Body of pancreas (tissue), 4 donors: ENCODE results near the gene CLPX. TPM values are rescaled to one million over a fixed set of nuclear protein-coding genes. Genes with fewer than 3 reads are reported as not detected.
"Not testable (repeated sequence)": the region's sequence is repeated elsewhere in the genome, so short reads cannot be mapped to it uniquely, and the experiment has no call there.

Experiments used
- ATAC-seq: fragments of 150-250 bp; one replicate; pipeline ENCODE4 v1.9.1; 2016
- DNase-seq, 4 donors: peaks; one replicate each; pipeline ENCODE4 v3.0.0-alpha.2; 2019
- H3K27ac ChIP-seq, 4 donors: fragments of 200-600 bp; sonication (generic); 1 replicate in 3 of 4; 2 replicates in 1 of 4; pipeline versions ENCODE4 v1.5.1 to v1.6.1; 2016 to 2019; ENCODE audit warnings: mild to moderate bottlenecking in 1 of 4, mixed read lengths in 1 of 4, moderate library complexity in 1 of 4
- H3K27me3 ChIP-seq, 2 donors: fragments of 200-600 bp; sonication (generic); one replicate each; pipeline ENCODE4 v1.6.0; 2016; ENCODE audit warnings: mild to moderate bottlenecking in 1 of 2
- H3K36me3 ChIP-seq, 2 donors: fragments of 200-600 bp; sonication (generic); replicated peaks in 1 of 2; 2 replicates each; pipeline ENCODE4 v1.5.1; 2016; ENCODE audit warnings: low read depth in 2 of 2; ENCODE audit not compliant: insufficient read depth in 1 of 2
- H3K4me1 ChIP-seq: fragments of 200-600 bp; sonication (generic); one replicate; pipeline ENCODE4 v1.6.0; 2016
- H3K4me3 ChIP-seq, 2 donors: fragments of 200-600 bp; sonication (generic); 1 replicate in 1 of 2; 2 replicates in 1 of 2; pipeline ENCODE4 v1.5.1; 2016 to 2019
- H3K9me3 ChIP-seq, 3 donors: fragments of 200-600 bp; sonication (generic); 1 replicate in 2 of 3; 2 replicates in 1 of 3; pipeline ENCODE4 v1.5.1; 2016
- POLR2A ChIP-seq, 3 donors: fragments of 450-650 bp; IDR thresholded peaks; one replicate each; pipeline ENCODE4 v1.6.1; 2016; ENCODE audit warnings: antibody characterized with exemption in 3 of 3, mild to moderate bottlenecking in 2 of 3
- WGBS, 2 donors: methylation state at CpG; one replicate each; pipeline ENCODE4 v1.1.5; 2017; 5-methylcytosine and 5-hydroxymethylcytosine counted together
- intact Hi-C: fragments of 100-400 bp; cut with DNase I; formaldehyde crosslinking; loops from one replicate; pipeline ENCODE4 v1.15.1; 2023
- total RNA-seq, 2 donors: library from RNA; depleted of rRNA; stranded (reverse); fragments of >200 nt; gene quantifications; one replicate each; pipeline ENCODE4 v1.1.0, GENCODE V29; 2016
- TF ChIP-seq, protein P1 (sequence below), 7 experiments: fragments of 450-650 bp in 4 of 7; fragments of 200-600 bp in 3 of 7; sonication (generic) in 3 of 7; IDR thresholded peaks; one replicate each; pipeline ENCODE4 v1.5.1; 2016 to 2019; ENCODE audit warnings: antibody characterized with exemption in 7 of 7

Gene CLPX
- total RNA-seq, 2 donors from 2014 or later, result 16.2 to 19.2 TPM

DNA sequence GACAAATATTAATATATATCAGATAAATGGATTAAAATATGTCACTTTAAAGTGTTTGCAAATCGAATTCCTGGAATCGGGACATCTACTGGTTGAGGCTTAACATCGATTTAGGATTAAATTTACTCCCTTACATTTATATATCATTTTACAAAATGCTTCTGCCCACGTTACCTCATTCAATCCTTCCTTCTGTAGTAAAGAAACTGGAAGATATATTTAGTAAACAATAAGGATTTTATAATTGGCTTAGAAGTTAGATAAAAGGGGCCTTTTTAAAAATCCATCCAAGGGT is 1.3 kb downstream of the CLPX start:
- WGBS, 2 donors, result 1 to 3% methylated on average over 4 of the region's 4 CpGs
- intact Hi-C loops, result no loop called here

DNA sequence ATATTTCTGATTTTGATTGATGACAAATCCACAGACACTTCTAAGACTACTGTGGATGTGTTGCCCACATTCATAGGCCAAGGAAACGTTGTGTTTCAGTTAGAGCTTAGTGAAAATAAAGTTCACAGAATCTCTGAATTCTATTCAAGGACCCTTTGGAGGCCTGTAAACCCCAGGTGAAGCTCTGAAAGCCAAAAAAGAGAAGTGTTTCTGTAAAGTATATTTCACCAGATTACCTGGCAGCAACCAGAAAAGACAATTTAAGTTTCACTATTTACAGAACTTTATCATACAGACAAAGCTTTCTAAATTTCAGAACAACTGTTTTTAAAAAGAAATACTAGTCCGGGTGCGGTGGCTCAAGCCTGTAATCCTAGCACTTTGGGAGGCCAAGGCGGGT is 2.6 kb downstream of the CLPX start:
- Histone ChIP-seq H3K27me3 (no peaks in the 10 kb centered on the region), H3K36me3 (peaks cover 0 to 2% of the 10 kb centered on the region in 2 donors), H3K9me3 (no peaks in the 10 kb centered on the region), H3K27ac (no peak overlapping the region), H3K4me1 (peaks cover 22% of the 10 kb centered on the region), H3K4me3 (no peak overlapping the region)
- 76 to 81% methylated on average over 4 of the region's 4 CpGs for WGBS, 2 donors
- intact Hi-C loops, result no loop called here
- ATAC-seq, result no peak
- TF ChIP-seq, protein P1, sequence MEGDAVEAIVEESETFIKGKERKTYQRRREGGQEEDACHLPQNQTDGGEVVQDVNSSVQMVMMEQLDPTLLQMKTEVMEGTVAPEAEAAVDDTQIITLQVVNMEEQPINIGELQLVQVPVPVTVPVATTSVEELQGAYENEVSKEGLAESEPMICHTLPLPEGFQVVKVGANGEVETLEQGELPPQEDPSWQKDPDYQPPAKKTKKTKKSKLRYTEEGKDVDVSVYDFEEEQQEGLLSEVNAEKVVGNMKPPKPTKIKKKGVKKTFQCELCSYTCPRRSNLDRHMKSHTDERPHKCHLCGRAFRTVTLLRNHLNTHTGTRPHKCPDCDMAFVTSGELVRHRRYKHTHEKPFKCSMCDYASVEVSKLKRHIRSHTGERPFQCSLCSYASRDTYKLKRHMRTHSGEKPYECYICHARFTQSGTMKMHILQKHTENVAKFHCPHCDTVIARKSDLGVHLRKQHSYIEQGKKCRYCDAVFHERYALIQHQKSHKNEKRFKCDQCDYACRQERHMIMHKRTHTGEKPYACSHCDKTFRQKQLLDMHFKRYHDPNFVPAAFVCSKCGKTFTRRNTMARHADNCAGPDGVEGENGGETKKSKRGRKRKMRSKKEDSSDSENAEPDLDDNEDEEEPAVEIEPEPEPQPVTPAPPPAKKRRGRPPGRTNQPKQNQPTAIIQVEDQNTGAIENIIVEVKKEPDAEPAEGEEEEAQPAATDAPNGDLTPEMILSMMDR (IDR thresholded peaks at IDR 0.05), result no peak
- TF ChIP-seq POLR2A (IDR thresholded peaks at IDR 0.05), result no peak
- no peak for DNase-seq

More for the DNA sequence above, 1.3 kb downstream of the CLPX start:
- ATAC-seq, result no peak
- Histone ChIP-seq H3K27me3 (no peaks in the 10 kb centered on the region), H3K4me3 (peak overlapping the region in 1 of 2 donors; percentile 97), H3K36me3 (peaks cover 0 to 2% of the 10 kb centered on the region in 2 donors), H3K4me1 (peaks cover 22% of the 10 kb centered on the region), H3K9me3 (no peaks in the 10 kb centered on the region), H3K27ac (peak overlapping the region in 3 of 4 donors; percentile 95 to 99 (median 95))
- TF ChIP-seq, protein P1 (IDR thresholded peaks at IDR 0.05), result no peak
- no peak for TF ChIP-seq POLR2A (IDR thresholded peaks at IDR 0.05)
- DNase-seq, result no peak

DNA sequence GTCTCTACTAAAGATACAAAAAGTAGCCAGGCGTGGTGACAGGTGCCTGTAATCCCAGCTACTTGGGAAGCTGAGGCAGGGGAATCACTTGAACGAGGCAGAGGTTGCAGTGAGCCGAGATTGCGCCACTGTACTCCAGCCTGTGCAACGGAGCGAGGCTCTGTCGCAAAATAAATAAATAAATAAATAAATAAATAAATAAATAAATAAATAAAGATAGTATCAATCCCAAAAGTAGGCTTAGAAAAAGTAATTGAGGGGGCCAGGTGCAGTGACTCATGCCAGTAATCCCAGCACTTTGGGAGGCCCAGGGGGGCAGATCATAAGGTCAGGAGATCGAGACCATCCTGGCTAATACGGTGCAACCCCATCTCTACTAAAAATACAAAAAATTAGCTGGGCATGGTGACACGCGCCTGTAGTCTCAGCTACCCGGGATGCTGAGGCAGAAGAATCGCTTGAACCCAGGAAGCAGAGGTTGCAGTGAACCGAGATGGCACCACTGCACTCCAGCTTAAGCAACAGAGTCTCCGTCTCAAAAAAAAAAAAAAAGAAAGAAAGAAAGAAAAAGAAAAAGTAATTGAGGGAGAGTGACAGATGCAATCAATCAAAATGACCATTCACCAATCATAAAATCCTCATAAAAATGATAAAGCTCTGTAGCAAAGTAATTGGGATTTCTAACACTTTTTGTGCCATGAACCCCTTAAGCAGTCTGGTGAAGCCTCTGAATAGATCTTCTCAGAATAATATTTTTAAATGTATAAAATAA is 3.4 kb downstream of the CLPX start:
- H3K9me3 ChIP-seq, H3K27ac ChIP-seq, DNase-seq, ATAC-seq, H3K4me3 ChIP-seq, H3K36me3 ChIP-seq, H3K27me3 ChIP-seq, intact Hi-C loops: not testable (repeated sequence)
- 90 to 93% methylated on average over 15 of the region's 15 CpGs for WGBS, 2 donors
- H3K4me1 ChIP-seq, result peaks cover 22% of the 10 kb centered on the region

DNA sequence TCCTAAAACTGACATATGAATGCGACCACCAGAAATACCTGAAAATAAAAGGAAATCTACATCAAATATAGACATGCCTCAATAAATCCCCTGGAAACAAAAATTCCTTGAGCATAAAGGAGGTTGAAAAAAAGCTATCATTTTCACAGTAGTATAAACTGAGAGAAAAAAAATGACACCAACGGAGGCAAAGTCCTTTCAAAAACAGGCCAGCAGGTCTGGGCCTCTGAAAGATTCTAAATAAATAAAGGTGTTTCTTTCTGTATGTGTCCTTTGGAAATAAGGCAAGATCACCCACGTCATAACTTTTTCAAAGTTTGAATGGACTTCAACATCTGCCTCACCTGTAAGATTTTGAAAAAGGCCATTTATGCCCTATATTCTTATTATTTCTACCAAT is 5.0 kb downstream of the CLPX start:
- H3K4me1 ChIP-seq, result peaks cover 17% of the 10 kb centered on the region
- no peak for TF ChIP-seq POLR2A (IDR thresholded peaks at IDR 0.05)
- TF ChIP-seq, protein P1 (IDR thresholded peaks at IDR 0.05), result no peak

DNA sequence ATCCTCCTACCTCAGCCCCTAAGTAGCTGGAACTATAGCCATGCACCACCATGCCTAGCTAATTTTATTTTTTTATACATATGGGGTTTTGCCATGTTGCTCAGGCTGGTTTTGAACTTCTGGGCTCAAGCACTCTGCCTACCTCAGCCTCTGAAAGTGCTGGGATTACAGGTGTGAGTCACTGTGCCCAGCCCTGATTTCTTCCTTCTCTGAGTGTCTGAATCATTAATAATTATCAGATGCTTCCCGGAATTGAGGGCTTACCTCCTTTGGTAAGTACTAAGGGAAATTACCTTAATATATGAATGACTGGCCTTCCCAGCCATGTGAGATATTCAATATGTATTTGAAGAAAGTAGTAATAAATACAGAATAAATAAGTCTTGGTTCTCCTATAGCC is 7.2 kb downstream of the CLPX start:
- peaks cover 4 to 7% of the 10 kb centered on the region in 2 donors for H3K36me3 ChIP-seq
- intact Hi-C loops, result no loop called here
- no peak overlapping the region for H3K4me3 ChIP-seq
- TF ChIP-seq POLR2A (IDR thresholded peaks at IDR 0.05), result no peak
- TF ChIP-seq, protein P1 (IDR thresholded peaks at IDR 0.05), result no peak
- H3K4me1 ChIP-seq, result peaks cover 19% of the 10 kb centered on the region
- no peaks in the 10 kb centered on the region for H3K9me3 ChIP-seq
- H3K27me3 ChIP-seq, result no peaks in the 10 kb centered on the region
- ATAC-seq (no peak), DNase-seq (no peak)
- no peak overlapping the region for H3K27ac ChIP-seq
- 30 to 32% methylated on average over 1 of the region's 1 CpG for WGBS, 2 donors

More for the DNA sequence above, 5.0 kb downstream of the CLPX start:
- ATAC-seq (no peak), DNase-seq (no peak)
- no peak overlapping the region for H3K4me3 ChIP-seq
- H3K36me3 ChIP-seq, result peaks cover 4 to 7% of the 10 kb centered on the region in 2 donors
- H3K27ac ChIP-seq, result no peak overlapping the region
- 85 to 86% methylated on average over 3 of the region's 3 CpGs for WGBS, 2 donors
- intact Hi-C loops, result no loop called here
- no peaks in the 10 kb centered on the region for H3K9me3 ChIP-seq
- no peaks in the 10 kb centered on the region for H3K27me3 ChIP-seq
